ENCODE measurements around the gene KLHL12. TPM values are rescaled to one million over a fixed set of nuclear protein-coding genes. Genes with fewer than 3 reads are reported as not detected.
"Not testable (repeated sequence)": the region's sequence is repeated elsewhere in the genome, so short reads cannot be mapped to it uniquely, and the experiment has no call there.

KLHL12 gene
- polyA plus RNA-seq, 1 donor (not counting 4 experiments of a cell fraction or from before 2014, with no cell fraction given): 32.3 TPM

GRCh38 chr1:202938287-202938925, 11.4 kb upstream of the KLHL12 start:
- H3K9me3 ChIP-seq (ENCODE audit: control insufficient read depth, low read depth, low read length): no peaks in the 10 kb centered on the region
- no peaks in the 10 kb centered on the region for H3K9me1 ChIP-seq (ENCODE audit: control insufficient read depth, extremely low read depth, insufficient read depth, low read length)
- H3K27ac ChIP-seq (ENCODE audit: control insufficient read depth, insufficient read depth, low read length): peak overlapping the region; percentile 47
- peak; percentile 96 for FAIRE-seq
- H3K4me2 ChIP-seq (ENCODE audit: control insufficient read depth, extremely low read depth, insufficient read depth, low read depth, low read length): peak overlapping the region; percentile 54
- no peaks in the 10 kb centered on the region for H3K79me2 ChIP-seq (ENCODE audit: control insufficient read depth, insufficient read depth, low read length)
- dilution Hi-C loops (cut with MboI; ENCODE audit: extremely low pct_ligation_motif_present, low sequenced_read_pairs): no loop called here
- H3K27me3 ChIP-seq (ENCODE audit: control insufficient read depth, extremely low read depth, insufficient read depth, low read length): no peaks in the 10 kb centered on the region
- no peak overlapping the region for H2AFZ ChIP-seq (ENCODE audit: control insufficient read depth, low read length)
- no peaks in the 10 kb centered on the region for H4K20me1 ChIP-seq (ENCODE audit: control insufficient read depth, extremely low read depth, insufficient read depth, low read length)
- H3K4me3 ChIP-seq (ENCODE audit: control insufficient read depth in 2 of 3, extremely low read depth in 1 of 3, insufficient read depth in 2 of 3, low read depth in 1 of 3, low read length in 3 of 3): no peak overlapping the region
- H3K4me1 ChIP-seq (ENCODE audit: control insufficient read depth, extremely low read depth, insufficient read depth, low read length): peaks cover 22% of the 10 kb centered on the region
- DNase-seq (ENCODE audit: low read depth, low spot score): no peak
- no peak overlapping the region for H3K9ac ChIP-seq (ENCODE audit: control insufficient read depth, extremely low read depth, insufficient read depth, low read length)
- H3K36me3 ChIP-seq (ENCODE audit: control insufficient read depth in 2 of 2, extremely low read depth in 1 of 2, insufficient read depth in 2 of 2, low read length in 2 of 2): peaks cover 9 to 23% of the 10 kb centered on the region in 2 experiments
- no peak for TF ChIP-seq CTCF (optimal IDR thresholded peaks at IDR 0.05 in 1 of 3, IDR thresholded peaks at IDR 0.05 in 1 of 3, conservative IDR thresholded peaks at IDR 0.05 in 1 of 3; ENCODE audit: extremely low read depth in 1 of 3, insufficient read depth in 2 of 3, low read length in 3 of 3)
- no peak for TF ChIP-seq EZH2 (IDR thresholded peaks at IDR 0.05; ENCODE audit: low read length)

GRCh38 chr1:202936409-202936808, 9.4 kb upstream of the KLHL12 start:
- H3K9ac ChIP-seq (ENCODE audit: control insufficient read depth, extremely low read depth, insufficient read depth, low read length); H3K27ac ChIP-seq (ENCODE audit: control insufficient read depth, insufficient read depth, low read length); H3K79me2 ChIP-seq (ENCODE audit: control insufficient read depth, insufficient read depth, low read length); dilution Hi-C loops (cut with MboI; ENCODE audit: extremely low pct_ligation_motif_present, low sequenced_read_pairs); H3K36me3 ChIP-seq (ENCODE audit: control insufficient read depth in 2 of 2, extremely low read depth in 1 of 2, insufficient read depth in 2 of 2, low read length in 2 of 2); H3K4me2 ChIP-seq (ENCODE audit: control insufficient read depth, extremely low read depth, insufficient read depth, low read depth, low read length); DNase-seq (ENCODE audit: low read depth, low spot score); H2AFZ ChIP-seq (ENCODE audit: control insufficient read depth, low read length); H3K9me3 ChIP-seq (ENCODE audit: control insufficient read depth, low read depth, low read length); FAIRE-seq; H3K27me3 ChIP-seq (ENCODE audit: control insufficient read depth, extremely low read depth, insufficient read depth, low read length); H4K20me1 ChIP-seq (ENCODE audit: control insufficient read depth, extremely low read depth, insufficient read depth, low read length); H3K4me3 ChIP-seq (ENCODE audit: control insufficient read depth in 2 of 3, extremely low read depth in 1 of 3, insufficient read depth in 2 of 3, low read depth in 1 of 3, low read length in 3 of 3); H3K9me1 ChIP-seq (ENCODE audit: control insufficient read depth, extremely low read depth, insufficient read depth, low read length): not testable (repeated sequence)
- H3K4me1 ChIP-seq (ENCODE audit: control insufficient read depth, extremely low read depth, insufficient read depth, low read length): peaks cover 22% of the 10 kb centered on the region

GRCh38 chr1:202935844-202936243, 8.8 kb upstream of the KLHL12 start:
- Histone ChIP-seq H3K4me2 (ENCODE audit: control insufficient read depth, extremely low read depth, insufficient read depth, low read depth, low read length) (no peak overlapping the region), H3K4me3 (ENCODE audit: control insufficient read depth in 2 of 3, extremely low read depth in 1 of 3, insufficient read depth in 2 of 3, low read depth in 1 of 3, low read length in 3 of 3) (no peak overlapping the region), H2AFZ (ENCODE audit: control insufficient read depth, low read length) (no peak overlapping the region), H3K9me3 (ENCODE audit: control insufficient read depth, low read depth, low read length) (no peaks in the 10 kb centered on the region), H3K36me3 (ENCODE audit: control insufficient read depth in 2 of 2, extremely low read depth in 1 of 2, insufficient read depth in 2 of 2, low read length in 2 of 2) (peaks cover 0 to 3% of the 10 kb centered on the region in 2 experiments), H4K20me1 (ENCODE audit: control insufficient read depth, extremely low read depth, insufficient read depth, low read length) (no peaks in the 10 kb centered on the region), H3K27ac (ENCODE audit: control insufficient read depth, insufficient read depth, low read length) (no peak overlapping the region), H3K79me2 (ENCODE audit: control insufficient read depth, insufficient read depth, low read length) (no peaks in the 10 kb centered on the region), H3K9ac (ENCODE audit: control insufficient read depth, extremely low read depth, insufficient read depth, low read length) (no peak overlapping the region), H3K27me3 (ENCODE audit: control insufficient read depth, extremely low read depth, insufficient read depth, low read length) (no peaks in the 10 kb centered on the region), H3K4me1 (ENCODE audit: control insufficient read depth, extremely low read depth, insufficient read depth, low read length) (peaks cover 16% of the 10 kb centered on the region), H3K9me1 (ENCODE audit: control insufficient read depth, extremely low read depth, insufficient read depth, low read length) (no peaks in the 10 kb centered on the region)
- TF ChIP-seq CTCF (optimal IDR thresholded peaks at IDR 0.05 in 1 of 3, IDR thresholded peaks at IDR 0.05 in 1 of 3, conservative IDR thresholded peaks at IDR 0.05 in 1 of 3; ENCODE audit: extremely low read depth in 1 of 3, insufficient read depth in 2 of 3, low read length in 3 of 3): no peak
- no peak for TF ChIP-seq EZH2 (IDR thresholded peaks at IDR 0.05; ENCODE audit: low read length)
- DNase-seq (ENCODE audit: low read depth, low spot score): no peak
- FAIRE-seq: no peak
- dilution Hi-C loops (cut with MboI; ENCODE audit: extremely low pct_ligation_motif_present, low sequenced_read_pairs): no loop called here
